Spleen (tissue), 7 donors: ENCODE results near the gene PTPRN2.

Source experiments
- POLR2AphosphoS5 ChIP-seq, 3 donors: sonication (generic); formaldehyde crosslinking; IDR thresholded peaks; one replicate each; pipeline ENCODE4 v1.5.1; 2017; ENCODE audit warnings: antibody characterized with exemption in 3 of 3
- TF ChIP-seq, protein P1 (sequence below), 11 experiments: fragments of 200-600 bp in 7 of 11; fragments of 450-650 bp in 4 of 11; sonication (generic) in 4 of 11; IDR thresholded peaks in 8 of 11; conservative IDR thresholded peaks in 3 of 11; 1 replicate in 7 of 11; 2 replicates in 4 of 11; pipeline versions ENCODE4 v1.4.0 to v1.8.0; 2016 to 2021; ENCODE audit warnings: antibody characterized with exemption in 11 of 11, inconsistent platforms in 4 of 11, mild to moderate bottlenecking in 1 of 11
- donor health status: DM: no; HTN: no; CAD: no; lungs with moderate emphysema.
- donor health status: DM: no; HTN: no; CAD: no.
- donor health status: DM: no; HTN: no; CAD: no.

- TF ChIP-seq, protein P1, sequence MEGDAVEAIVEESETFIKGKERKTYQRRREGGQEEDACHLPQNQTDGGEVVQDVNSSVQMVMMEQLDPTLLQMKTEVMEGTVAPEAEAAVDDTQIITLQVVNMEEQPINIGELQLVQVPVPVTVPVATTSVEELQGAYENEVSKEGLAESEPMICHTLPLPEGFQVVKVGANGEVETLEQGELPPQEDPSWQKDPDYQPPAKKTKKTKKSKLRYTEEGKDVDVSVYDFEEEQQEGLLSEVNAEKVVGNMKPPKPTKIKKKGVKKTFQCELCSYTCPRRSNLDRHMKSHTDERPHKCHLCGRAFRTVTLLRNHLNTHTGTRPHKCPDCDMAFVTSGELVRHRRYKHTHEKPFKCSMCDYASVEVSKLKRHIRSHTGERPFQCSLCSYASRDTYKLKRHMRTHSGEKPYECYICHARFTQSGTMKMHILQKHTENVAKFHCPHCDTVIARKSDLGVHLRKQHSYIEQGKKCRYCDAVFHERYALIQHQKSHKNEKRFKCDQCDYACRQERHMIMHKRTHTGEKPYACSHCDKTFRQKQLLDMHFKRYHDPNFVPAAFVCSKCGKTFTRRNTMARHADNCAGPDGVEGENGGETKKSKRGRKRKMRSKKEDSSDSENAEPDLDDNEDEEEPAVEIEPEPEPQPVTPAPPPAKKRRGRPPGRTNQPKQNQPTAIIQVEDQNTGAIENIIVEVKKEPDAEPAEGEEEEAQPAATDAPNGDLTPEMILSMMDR (IDR thresholded peaks at IDR 0.05 in 8 of 11, conservative IDR thresholded peaks at IDR 0.05 in 3 of 11): no peak
- no peak for TF ChIP-seq POLR2AphosphoS5 (IDR thresholded peaks at IDR 0.05)
These were observed 659.3 kb downstream of the PTPRN2 start for GRCh38 chr7:157928171-157928794.
